H9 (cell line): Measurements from ENCODE around the gene SUPT5H. TPM values are rescaled to one million over a fixed set of nuclear protein-coding genes. Genes with fewer than 3 reads are reported as not detected.

Experiments used
- DNase-seq: peaks from one replicate; pipeline ENCODE4 v3.0.0-alpha.2; 2017
- H2AFZ ChIP-seq: one replicate; pipeline ENCODE4 v1.6.1; 2013; ENCODE audit warnings: mild to moderate bottlenecking, low read length, control low read depth, moderate library complexity
- H2AK5ac ChIP-seq: 2 replicates; pipeline ENCODE4 v1.6.1; 2013; ENCODE audit warnings: low read length, control low read depth, mixed read lengths; ENCODE audit not compliant: insufficient read length
- H2BK120ac ChIP-seq: one replicate; pipeline ENCODE4 v1.6.1; 2013; ENCODE audit warnings: low read depth, mild to moderate bottlenecking, low read length, control low read depth, inconsistent platforms; ENCODE audit not compliant: poor library complexity, severe bottlenecking
- H2BK12ac ChIP-seq: 2 replicates; pipeline ENCODE4 v1.6.1; 2013; ENCODE audit warnings: low read length, control low read depth, mixed read lengths, low read depth; ENCODE audit not compliant: insufficient read length
- H2BK15ac ChIP-seq: 2 replicates; pipeline ENCODE4 v1.6.1; 2013; ENCODE audit warnings: low read depth, low read length, control low read depth
- H2BK20ac ChIP-seq: one replicate; pipeline ENCODE4 v1.6.1; 2013; ENCODE audit warnings: low read depth, mild to moderate bottlenecking, low read length, control low read depth, inconsistent platforms; ENCODE audit not compliant: poor library complexity, severe bottlenecking
- H2BK5ac ChIP-seq: 2 replicates; pipeline ENCODE4 v1.6.1; 2013; ENCODE audit warnings: low read length, control low read depth, mixed read lengths; ENCODE audit not compliant: insufficient read length
- H3K14ac ChIP-seq: 2 replicates; pipeline ENCODE4 v1.6.1; 2013; ENCODE audit warnings: low read length, control low read depth; ENCODE audit not compliant: insufficient read depth
- H3K18ac ChIP-seq: 2 replicates; pipeline ENCODE4 v1.6.1; 2013; ENCODE audit warnings: low read depth, mild to moderate bottlenecking, mixed read lengths, low read length, control low read depth; ENCODE audit not compliant: insufficient read length
- H3K23ac ChIP-seq: 2 replicates; pipeline ENCODE4 v1.6.1; 2013; ENCODE audit warnings: low read length, control low read depth, mixed read lengths, low read depth; ENCODE audit not compliant: insufficient read length
- H3K23me2 ChIP-seq: 2 replicates; pipeline ENCODE4 v1.6.1; 2013; ENCODE audit warnings: low read depth, mild to moderate bottlenecking, mixed read lengths, low read length, control low read depth; ENCODE audit not compliant: insufficient read length, poor library complexity, severe bottlenecking
- H3K27ac ChIP-seq: 2 replicates; pipeline ENCODE4 v1.5.1; 2013; ENCODE audit warnings: low read length, control low read depth, mixed read lengths, low read depth; ENCODE audit not compliant: insufficient read length
- H3K27me3 ChIP-seq: 2 replicates; pipeline ENCODE4 v1.6.1; 2013; ENCODE audit warnings: low read length, control low read depth, inconsistent platforms; ENCODE audit not compliant: insufficient read depth
- H3K4ac ChIP-seq: 2 replicates; pipeline ENCODE4 v1.6.1; 2013; ENCODE audit warnings: low read depth, mild to moderate bottlenecking, control low read depth, inconsistent platforms, low read length, moderate library complexity
- H3K4me1 ChIP-seq: 2 replicates; pipeline ENCODE4 v1.6.1; 2013; ENCODE audit warnings: low read length, control low read depth, inconsistent platforms; ENCODE audit not compliant: insufficient read depth
- H3K4me2 ChIP-seq: 2 replicates; pipeline ENCODE4 v1.6.1; 2013; ENCODE audit warnings: low read length, control low read depth, mixed read lengths; ENCODE audit not compliant: insufficient read length, insufficient read depth
- H3K56ac ChIP-seq: 2 replicates; pipeline ENCODE4 v1.6.1; 2013; ENCODE audit warnings: low read depth, mild to moderate bottlenecking, mixed read lengths, low read length, control low read depth; ENCODE audit not compliant: insufficient read length
- H3K79me1 ChIP-seq: 2 replicates; pipeline ENCODE4 v1.6.1; 2013; ENCODE audit warnings: low read depth, mild to moderate bottlenecking, moderate library complexity, low read length, control low read depth, inconsistent platforms; ENCODE audit not compliant: insufficient read depth, poor library complexity, severe bottlenecking
- H3K79me2 ChIP-seq: 2 replicates; pipeline ENCODE4 v1.6.1; 2013; ENCODE audit warnings: low read length, control low read depth, inconsistent platforms; ENCODE audit not compliant: insufficient read depth
- H3K9ac ChIP-seq: 2 replicates; pipeline ENCODE4 v1.6.1; 2013; ENCODE audit warnings: low read length, control low read depth, mixed read lengths; ENCODE audit not compliant: insufficient read length; ENCODE audit errors: extremely low read depth
- H3K9me3 ChIP-seq: one replicate; pipeline ENCODE4 v1.6.1; 2013; ENCODE audit warnings: low read depth, low read length, inconsistent platforms; ENCODE audit not compliant: control insufficient read depth
- H3T11ph ChIP-seq: one replicate; pipeline ENCODE4 v1.6.1; 2013; ENCODE audit warnings: mild to moderate bottlenecking, low read length, control low read depth, inconsistent platforms
- H4K20me1 ChIP-seq: one replicate; pipeline ENCODE4 v1.6.1; 2013; ENCODE audit not compliant: control insufficient read depth, insufficient read length, insufficient read depth
- H4K5ac ChIP-seq: 2 replicates; pipeline ENCODE4 v1.6.1; 2013; ENCODE audit warnings: low read depth, mild to moderate bottlenecking, mixed read lengths, low read length, control low read depth; ENCODE audit not compliant: insufficient read length
- H4K8ac ChIP-seq: replicated peaks from 2 replicates; pipeline ENCODE4 v1.6.1; 2013; ENCODE audit warnings: low read length, control low read depth, mixed read lengths, low read depth; ENCODE audit not compliant: insufficient read length
- H4K91ac ChIP-seq: 2 replicates; pipeline ENCODE4 v1.6.1; 2013; ENCODE audit warnings: low read depth, mild to moderate bottlenecking, moderate library complexity, mixed read lengths, low read length, control low read depth; ENCODE audit not compliant: insufficient read length
- H3K27ac Mint-ChIP-seq, 3 experiments: 2 replicates in 2 of 3; 3 replicates in 1 of 3; pipeline ENCODE4 v1.8.0; 2020 to 2021; ENCODE audit warnings: mixed read lengths in 3 of 3, mild to moderate bottlenecking in 1 of 3, moderate library complexity in 1 of 3
- H3K27me3 Mint-ChIP-seq: 2 replicates; pipeline ENCODE4 v1.8.0; 2021; ENCODE audit warnings: low read depth, mild to moderate bottlenecking, moderate library complexity, mixed read lengths
- H3K36me3 Mint-ChIP-seq, 3 experiments: 2 replicates in 2 of 3; 3 replicates in 1 of 3; pipeline ENCODE4 v1.8.0; 2020 to 2021; ENCODE audit warnings: low read depth in 3 of 3, mixed read lengths in 3 of 3; ENCODE audit not compliant: insufficient read depth in 1 of 3
- H3K4me1 Mint-ChIP-seq, 2 experiments: 2 replicates each; pipeline ENCODE4 v1.8.0; 2020; ENCODE audit warnings: mixed read lengths in 2 of 2
- H3K4me3 Mint-ChIP-seq, 2 experiments: 2 replicates in 1 of 2; 3 replicates in 1 of 2; pipeline ENCODE4 v1.8.0; 2020 to 2021; ENCODE audit warnings: mild to moderate bottlenecking in 2 of 2, mixed read lengths in 2 of 2, moderate library complexity in 1 of 2
- H3K9me3 Mint-ChIP-seq, 2 experiments: 2 replicates in 1 of 2; 3 replicates in 1 of 2; pipeline ENCODE4 v1.8.0; 2020; ENCODE audit warnings: mild to moderate bottlenecking in 2 of 2, mixed read lengths in 2 of 2, moderate library complexity in 1 of 2
- CTCF ChIP-seq: fragments of 200-600 bp; sonication (generic); conservative IDR thresholded peaks from 3 replicates; pipeline ENCODE4 v1.8.0; 2021; ENCODE audit warnings: antibody characterized with exemption, mild to moderate bottlenecking
- WGBS: extraction: QIAGEN DNeasy Blood & Tissue Kit; methylation state at CpG from one replicate; pipeline ENCODE4 v1.1.7; 2013; ENCODE audit warnings: missing lambda C conversion rate, low lambda C conversion rate, mixed read lengths; ENCODE audit not compliant: insufficient read length; ENCODE audit errors: extremely low coverage; 5-methylcytosine and 5-hydroxymethylcytosine counted together
- total RNA-seq: library from RNA; stranded (reverse); gene quantifications from 2 replicates; pipeline ENCODE4 v1.2.1, GENCODE V29; 2021

The SUPT5H gene
- total RNA-seq, 1 experiment from 2014 or later, result 145 TPM

- TF ChIP-seq CTCF, result no peak
Measured at GRCh38 chr19:39436350-39436716, 9.0 kb upstream of the SUPT5H start.

More at GRCh38 chr19:39436350-39436716, 9.0 kb upstream of the SUPT5H start:
- Histone ChIP-seq H2BK12ac (no peak overlapping the region), H2BK20ac (no peak overlapping the region), H3K27me3 (no peaks in the 10 kb centered on the region), H2AK5ac (no peak overlapping the region), H2BK120ac (peak overlapping the region; percentile 16), H3K4ac (no peak overlapping the region), H4K5ac (no peak overlapping the region), H3K14ac (no peak overlapping the region; the same call in 1 of the 2 replicates), H3K9ac (peak overlapping the region; percentile 54), H3K18ac (no peak overlapping the region), H2AFZ (no peak overlapping the region), H3K4me1 (no peaks in the 10 kb centered on the region), H3T11ph (no peak overlapping the region), H3K27ac (no peak overlapping the region), H3K56ac (no peak overlapping the region), H3K23me2 (peaks cover 10% of the 10 kb centered on the region), H4K8ac (no peak overlapping the region), H2BK5ac (no peak overlapping the region), H2BK15ac (no peak overlapping the region), H3K79me2 (peaks cover 6% of the 10 kb centered on the region; the same call in 1 of the 2 replicates), H3K23ac (no peak overlapping the region), H4K20me1 (no peaks in the 10 kb centered on the region), H4K91ac (no peak overlapping the region), H3K4me2 (peak overlapping the region; percentile 73), H3K9me3 (no peaks in the 10 kb centered on the region), H3K79me1 (peaks cover 9% of the 10 kb centered on the region)
- peak overlapping the region; percentile 98 to 100 for H3K4me3 Mint-ChIP-seq
- peaks cover 32 to 38% (median 37%) of the 10 kb centered on the region in 3 experiments for H3K36me3 Mint-ChIP-seq
- whole genome bisulfite sequencing, result no CpG with 5 or more reads among the region's 2 CpGs
- peak overlapping the region; percentile 97 to 98 (median 98) for H3K27ac Mint-ChIP-seq
- H3K9me3 Mint-ChIP-seq, result peaks cover 0 to 7% of the 10 kb centered on the region in 2 experiments; a peak in 2 of 5 replicates
- H3K4me1 Mint-ChIP-seq, result peaks cover 24 to 37% of the 10 kb centered on the region in 2 experiments
- no peak for DNase-seq
- H3K27me3 Mint-ChIP-seq, result peaks cover 5% of the 10 kb centered on the region
